Measurements from ENCODE around the gene HLA-B.
"Not testable (repeated sequence)": the region's sequence is repeated elsewhere in the genome, so short reads cannot be mapped to it uniquely, and the experiment has no call there.

The HLA-B gene

GRCh38 chr6:31356946-31357466, at the start of gene HLA-B:
Gene HLA-B, minus strand, starts transcription at chr6:31357179. Its CDS starts 21 bp downstream, at chr6:31357158.
- no peak for DNase-seq (ENCODE audit: low read depth)

DNA sequence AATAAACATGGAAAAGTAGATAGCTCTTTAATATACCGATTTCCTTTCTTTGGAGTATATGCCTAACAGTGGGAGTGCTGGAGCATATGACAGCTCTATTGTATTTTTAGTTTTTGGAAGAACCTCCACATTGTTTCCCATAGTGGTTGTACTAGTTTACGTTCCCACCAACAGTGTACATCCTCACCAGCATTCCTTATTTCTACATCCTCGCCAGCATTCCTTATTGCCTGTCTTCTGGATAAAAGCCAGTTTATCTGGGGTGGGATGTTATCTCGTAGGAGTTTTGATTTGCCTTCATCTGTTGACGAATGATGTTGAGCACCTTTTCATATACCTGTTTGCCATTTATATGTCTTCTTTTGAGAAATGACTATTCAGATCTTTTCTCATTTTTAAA, 49.0 kb upstream of the HLA-B start:
- DNase-seq (ENCODE audit: low read depth): no peak

DNA sequence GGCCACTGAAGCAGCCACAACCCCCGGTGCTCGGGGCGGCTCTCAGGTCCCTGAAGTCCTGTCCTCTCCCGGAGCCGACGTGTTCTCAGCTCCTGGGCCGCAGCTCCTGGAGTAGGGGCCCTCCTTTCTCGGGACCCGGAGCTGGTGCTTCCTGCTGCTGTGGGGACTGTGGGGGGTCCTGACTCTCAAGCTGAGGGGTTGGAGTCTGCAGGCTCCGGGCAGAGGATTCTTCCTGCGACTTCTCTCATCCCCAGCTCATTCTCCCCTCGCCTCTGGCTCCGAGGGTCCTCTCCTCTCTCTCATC, 47.0 kb upstream of the HLA-B start:
- not testable (repeated sequence) for DNase-seq (ENCODE audit: low read depth)

DNA sequence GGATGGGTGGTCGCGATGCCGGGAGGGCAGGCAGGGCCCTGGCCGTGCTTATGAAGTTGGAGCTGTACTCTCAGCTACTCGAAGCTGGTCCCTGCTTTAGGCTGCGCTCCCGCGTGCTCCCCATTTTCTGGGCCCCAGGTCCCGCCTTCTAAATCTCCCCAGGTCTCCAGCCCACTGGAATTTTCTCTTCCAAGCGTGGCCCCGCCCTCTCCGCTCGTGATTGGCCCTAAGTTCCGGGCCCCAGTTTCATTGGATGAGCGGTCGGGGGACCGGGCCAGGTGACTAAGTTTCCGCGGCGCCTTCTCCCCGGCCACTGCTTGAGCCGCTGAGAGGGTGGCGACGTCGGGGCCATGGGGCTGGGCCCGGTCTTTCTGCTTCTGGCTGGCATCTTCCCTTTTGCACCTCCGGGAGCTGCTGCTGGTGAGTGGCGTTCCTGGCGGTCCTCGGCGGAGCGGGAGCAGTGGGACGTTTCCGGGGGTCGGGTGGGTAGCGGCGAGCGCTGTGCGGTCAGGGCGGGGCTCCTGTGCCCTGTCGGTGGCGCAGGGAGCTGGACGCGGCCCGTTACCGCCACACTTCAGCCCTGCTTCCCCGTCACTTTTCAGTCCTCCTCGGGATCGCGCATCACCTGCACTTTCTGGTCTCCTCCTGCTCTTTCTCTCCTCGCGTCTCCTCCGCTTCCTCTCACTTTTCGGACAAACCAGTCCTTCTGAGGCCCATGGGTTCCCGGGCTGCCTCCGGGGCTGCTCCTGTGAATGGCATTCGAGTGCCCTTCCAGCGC, 46.5 kb upstream of the HLA-B start, which contains the start of gene MICA:
Gene MICA (plus strand): TSS at position 313 of the 778 bp plus-strand sequence. CDS start 38 bp downstream, at position 351.
- DNase-seq (ENCODE audit: low read depth): peak; percentile 46

DNA sequence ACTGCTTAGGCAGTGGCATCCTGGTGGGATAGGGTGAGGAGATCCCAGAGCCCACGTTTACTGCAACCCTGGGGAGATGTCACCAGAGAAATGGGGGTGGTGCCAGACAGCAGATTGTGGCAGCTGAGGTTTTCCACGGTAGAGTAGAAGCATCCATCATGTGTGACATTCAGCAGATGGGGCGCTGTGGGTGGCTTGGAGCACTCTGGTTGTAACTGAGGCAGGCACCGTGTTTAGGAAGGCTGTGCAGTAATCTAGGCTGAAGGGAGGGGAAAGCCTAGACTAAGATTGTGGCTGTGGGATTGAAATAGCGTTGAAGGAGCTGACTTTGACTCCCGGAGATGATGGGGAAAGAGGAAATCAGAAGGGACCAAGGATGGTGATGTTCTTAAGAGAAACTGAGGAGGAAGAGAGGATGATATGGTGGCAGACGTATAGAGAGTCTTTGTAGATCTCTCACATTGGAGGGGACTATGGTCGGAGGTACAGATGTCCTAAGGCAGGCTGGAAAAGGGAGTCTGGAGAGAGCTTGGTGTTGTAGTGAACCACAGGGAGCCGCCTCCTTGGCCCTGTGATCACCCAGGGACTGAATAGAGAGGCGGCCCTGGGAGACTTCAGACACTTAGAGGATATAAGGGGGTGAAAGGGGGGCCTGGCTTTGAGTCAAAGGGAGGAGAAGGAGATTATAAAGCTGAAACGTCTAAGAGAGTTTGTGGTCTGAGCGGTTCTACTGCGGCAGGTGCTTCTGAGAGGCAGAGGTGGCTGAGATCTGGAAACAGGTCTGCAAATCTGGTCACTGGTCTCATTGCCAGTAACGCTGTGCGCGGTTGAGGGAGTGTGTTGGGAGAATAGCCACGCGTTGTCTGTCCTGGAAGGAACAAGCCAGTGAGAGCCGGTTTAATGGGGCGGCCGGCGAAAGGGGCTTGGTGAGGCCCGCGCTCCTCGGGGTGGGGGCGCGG, 45.6 kb upstream of the HLA-B start:
- DNase-seq (ENCODE audit: low read depth): no peak

DNA sequence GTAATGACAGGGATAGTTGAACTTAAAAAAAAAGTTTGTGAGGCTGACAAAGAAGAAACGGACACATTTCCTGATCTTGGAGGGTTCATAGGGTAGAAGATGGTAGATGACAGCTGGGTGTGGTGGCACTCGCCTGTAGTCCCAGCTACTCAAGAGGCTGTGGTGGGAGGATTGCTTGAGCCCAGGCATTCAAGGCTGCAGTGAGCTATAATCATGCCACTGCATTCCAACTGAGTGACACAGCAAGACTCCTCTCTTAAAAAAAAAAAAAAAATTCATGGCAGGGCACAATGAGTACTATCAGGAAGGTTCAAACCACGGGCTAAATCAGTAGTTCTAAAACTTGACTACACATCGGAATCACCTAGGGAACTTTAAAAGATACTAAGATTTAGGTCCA, 44.4 kb upstream of the HLA-B start:
- DNase-seq (ENCODE audit: low read depth): no peak

DNA sequence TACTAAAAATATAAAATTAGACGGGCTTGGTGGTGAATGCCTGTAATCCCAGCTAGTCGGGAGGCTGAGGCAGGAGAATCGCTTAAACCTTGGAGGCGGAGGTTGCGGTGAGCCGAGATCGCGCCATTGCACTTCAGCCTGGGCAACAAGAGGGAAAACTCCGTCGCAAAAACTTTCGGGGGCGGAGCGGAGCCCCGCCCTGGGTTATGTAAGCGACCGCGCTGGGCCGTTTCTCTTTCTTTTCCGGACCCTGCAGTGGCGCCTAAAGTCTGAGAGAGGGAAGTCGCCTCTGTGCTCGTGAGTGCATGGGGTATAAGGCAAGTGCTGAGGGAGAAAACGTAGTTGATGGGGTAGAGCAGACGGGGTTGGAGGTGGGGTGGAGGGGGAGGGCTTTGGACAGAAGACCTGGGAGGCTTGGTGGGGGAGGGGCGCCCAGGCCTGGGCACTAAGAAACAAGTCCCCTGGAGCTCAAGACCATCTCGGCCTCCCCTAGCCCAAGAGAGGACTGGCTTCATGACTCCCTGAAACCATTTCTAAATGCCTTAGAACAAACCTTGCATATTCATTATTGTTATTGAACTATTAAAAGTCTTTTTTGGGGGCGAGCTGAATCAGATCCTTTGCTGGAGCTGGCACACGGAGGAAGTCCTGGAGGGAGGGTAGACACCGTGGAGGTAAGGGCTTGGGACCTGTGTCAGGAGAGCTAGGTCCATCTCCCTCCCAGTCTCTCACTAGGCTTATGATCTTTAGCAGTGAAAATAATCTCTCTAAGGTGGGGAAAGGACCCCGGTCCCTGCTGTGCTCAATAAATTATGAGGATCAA, 43.7 kb upstream of the HLA-B start:
- peak; percentile 48 for DNase-seq (ENCODE audit: low read depth)

DNA sequence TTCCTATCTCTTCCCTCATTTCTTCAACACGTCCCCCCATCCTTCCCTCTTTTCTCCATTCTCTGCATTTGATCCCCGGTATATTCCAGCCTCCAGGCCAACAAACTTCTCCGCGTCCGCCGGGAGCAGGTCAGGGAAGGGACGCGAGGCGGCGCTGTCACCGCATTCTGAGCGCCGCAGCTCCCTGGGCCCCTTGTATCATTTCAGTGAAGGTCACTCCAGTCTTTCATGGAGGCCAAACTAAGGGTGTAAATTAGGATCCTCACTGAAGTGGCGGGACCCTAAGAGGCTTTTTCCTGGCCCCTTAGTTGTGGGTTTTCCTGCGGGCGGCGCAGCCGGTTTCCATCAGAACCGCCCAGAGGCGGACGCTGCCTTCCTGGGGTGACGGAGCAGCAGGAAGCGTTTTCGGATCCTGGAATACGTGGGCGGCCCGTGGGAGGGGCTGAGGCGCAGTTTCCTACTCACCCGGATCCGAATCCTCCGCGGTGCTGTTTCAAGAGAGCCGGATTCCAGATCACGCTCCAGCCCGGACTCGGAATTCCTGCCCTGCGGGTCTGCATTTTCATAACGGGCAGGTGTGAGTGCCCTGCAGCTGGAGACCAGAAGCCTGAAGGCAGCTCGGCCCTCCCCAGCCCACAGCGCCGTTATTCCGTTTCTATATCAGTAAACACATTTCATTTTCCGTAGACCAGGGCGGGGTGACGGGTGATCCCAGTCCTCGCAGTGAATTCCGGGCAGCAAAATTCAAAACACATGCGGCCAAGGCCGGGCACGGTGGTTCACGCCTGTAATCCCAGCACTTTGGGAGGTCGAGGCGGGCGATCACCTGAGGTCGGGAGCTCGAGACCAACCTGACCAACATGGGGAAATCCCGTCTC, 42.8 kb upstream of the HLA-B start:
- DNase-seq (ENCODE audit: low read depth): peak; percentile 26

- no peak for DNase-seq (ENCODE audit: low read depth)
Observed at GRCh38 chr6:31397901-31398525, 41.0 kb upstream of the HLA-B start.

DNA sequence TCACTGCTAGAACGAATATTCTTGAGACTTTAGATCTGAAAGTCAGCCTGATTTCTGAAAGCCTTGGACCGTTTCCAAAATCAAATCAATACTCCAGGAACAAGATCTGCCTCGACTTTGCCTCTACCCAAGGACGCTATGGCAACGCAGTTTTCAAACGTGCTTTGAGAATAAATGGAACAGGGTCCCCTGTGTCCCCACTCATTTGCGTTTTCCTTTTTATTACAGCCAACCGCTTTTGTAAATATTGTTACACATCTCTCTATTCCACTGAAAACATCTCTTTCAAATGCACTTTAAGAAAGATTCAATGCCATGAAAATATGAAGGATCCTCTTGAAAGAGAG, 40.1 kb upstream of the HLA-B start:
- DNase-seq (ENCODE audit: low read depth): not testable (repeated sequence)

DNA sequence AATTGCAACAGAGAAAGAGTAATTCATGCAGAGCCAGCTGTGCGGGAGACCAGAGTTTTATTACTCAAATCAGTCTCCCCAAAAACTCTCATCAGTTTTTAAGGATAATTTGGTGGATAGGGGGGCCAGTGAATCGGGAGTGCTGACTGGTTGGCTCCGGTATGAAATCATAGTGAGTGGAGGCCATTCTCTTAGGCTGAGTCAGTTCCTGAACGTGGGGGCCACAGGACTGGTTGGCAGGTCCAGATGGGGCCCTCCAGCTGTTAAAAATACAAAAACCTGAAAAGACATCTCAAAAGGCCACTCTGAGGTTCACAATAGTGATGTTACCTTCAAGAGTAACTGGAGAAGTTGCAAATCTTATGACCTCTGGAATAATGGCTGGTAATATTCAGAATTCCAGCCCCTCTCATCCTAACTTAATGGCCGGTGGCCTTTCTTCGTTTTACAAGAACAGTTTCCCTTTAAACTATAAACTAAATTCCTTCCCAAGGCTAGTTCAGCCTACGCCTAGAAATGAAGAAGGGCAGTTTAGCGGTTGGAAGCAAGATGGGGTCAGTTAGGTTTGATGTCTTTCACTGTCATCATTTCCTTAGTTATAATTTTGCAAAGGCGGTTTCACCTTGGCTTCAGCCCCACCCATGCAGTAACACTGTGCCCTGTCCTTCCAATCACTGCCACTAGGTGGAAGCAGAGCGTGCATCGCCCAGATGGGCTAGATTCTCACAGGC, 39.6 kb upstream of the HLA-B start:
- DNase-seq (ENCODE audit: low read depth): peak; percentile 91

DNA sequence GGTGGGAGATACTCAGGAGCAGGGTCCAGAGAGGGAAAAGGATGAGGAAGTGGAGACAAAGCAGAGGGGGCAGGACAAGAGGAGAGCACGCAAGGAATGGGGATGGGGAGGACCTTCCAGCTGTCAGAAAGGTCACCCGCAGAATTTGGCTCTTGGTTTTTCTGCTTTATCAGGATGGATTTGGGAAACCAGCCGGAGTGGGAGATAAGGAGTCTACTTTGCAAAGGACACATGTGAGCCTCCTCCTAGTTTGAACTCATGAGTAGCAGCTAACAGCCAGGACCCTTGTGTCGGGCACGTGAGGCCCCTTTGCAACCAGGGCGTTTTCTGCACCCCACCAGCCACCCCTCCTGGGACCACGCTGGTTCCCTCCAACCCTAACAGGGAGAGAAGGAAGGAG, 38.9 kb upstream of the HLA-B start:
- no peak for DNase-seq (ENCODE audit: low read depth)

GRCh38 chr6:31394381-31394780, 37.4 kb upstream of the HLA-B start:
- DNase-seq (ENCODE audit: low read depth): no peak

- no peak for DNase-seq (ENCODE audit: low read depth)
Observed at GRCh38 chr6:31393932-31394331, 37.0 kb upstream of the HLA-B start.

DNA sequence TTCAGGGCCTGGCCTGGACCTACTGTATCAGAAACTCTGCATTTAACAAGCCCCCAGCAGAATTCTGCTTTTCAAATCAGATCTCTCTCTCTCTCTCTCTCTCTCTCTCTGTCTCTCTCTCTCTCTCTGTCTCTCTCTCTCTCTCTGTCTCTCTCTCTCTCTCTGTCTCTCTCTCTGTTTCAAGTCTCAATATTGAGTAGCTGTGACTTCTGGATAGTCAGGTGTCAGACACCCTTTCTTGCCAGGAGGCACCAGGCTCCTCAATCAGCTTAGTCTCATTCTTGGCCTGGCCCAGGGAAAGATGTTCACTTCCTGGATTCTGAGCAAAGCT, 32.8 kb upstream of the HLA-B start:
- DNase-seq (ENCODE audit: low read depth): not testable (repeated sequence)

DNA sequence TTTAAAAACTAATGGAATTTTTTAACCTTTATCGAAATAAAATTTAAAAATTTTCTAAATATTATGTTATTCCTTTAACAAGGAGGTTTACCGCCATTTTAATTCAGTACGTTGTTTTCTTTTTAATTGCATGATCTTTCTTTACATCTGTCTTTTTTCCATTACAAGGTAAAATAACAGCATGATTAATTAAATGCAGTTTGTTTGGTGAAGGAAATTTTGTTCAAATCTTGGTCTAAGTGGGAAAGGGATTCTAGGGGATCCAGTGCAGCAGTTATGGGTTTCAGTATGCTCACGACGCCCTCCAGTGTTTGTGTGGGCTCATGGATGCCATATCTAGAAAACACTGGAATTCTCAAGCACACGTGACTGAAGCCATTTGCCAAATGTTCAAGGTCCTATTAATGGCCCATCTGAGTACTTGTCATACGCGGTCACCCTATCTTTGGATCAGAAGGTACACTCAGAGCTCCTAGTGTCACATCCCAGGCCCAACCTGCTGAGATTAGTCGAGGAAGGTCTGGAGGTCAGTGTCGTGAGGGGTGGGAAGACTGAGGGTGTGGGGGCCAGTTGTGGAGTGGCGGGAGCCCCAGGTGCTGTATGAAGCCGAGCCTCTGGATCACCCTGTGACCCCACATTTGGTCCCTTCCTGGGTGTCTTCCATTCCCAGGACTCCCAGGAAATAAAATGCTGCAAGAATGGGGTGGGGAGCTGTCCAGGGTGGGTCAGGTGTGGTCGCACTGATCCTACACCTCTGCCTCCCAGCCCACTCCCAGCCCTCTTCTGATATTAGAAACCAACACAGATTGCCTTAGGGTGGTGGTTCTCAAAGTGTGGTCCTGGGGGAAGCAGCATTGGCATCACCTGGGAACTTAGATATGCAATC, 32.2 kb upstream of the HLA-B start:
- not testable (repeated sequence) for DNase-seq (ENCODE audit: low read depth)

DNA sequence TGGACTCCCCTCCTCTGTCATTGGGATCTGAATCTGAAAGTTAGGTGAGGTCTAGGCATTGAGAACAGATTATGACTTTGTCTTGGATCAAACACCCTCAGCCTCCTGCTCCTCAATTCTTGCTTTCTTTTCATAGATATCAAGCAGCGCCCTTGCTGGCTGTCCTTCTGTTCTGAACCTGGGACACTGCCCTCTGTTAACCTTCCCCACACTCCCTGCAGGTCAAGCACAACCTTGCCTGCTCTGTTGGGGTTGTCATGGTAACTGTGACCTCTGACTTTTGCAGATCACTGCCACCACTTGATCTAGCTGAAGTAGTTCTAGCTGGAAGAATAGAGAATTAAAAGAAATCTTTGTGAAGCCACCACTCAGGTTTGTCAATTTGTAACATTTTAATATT, 30.0 kb upstream of the HLA-B start:
- no peak for DNase-seq (ENCODE audit: low read depth)

DNA sequence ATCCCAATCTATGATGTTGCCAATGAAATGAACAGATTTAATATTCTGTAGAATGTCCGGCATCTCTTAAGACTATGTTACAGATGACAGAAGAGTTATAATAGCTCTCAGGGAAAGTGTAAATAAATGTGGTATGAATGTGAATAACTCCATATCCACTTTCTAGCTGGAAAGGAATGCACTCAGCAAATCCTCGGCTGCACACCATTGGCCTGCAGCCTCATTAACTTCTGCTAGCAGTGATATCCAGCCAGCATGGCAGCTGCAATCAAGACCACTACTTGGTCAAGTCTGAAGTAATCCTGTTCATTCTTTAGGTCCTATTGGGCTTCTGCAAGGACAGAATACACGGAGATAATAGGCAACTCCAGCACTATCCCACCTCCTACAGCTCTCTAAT, 29.1 kb upstream of the HLA-B start:
- DNase-seq (ENCODE audit: low read depth): no peak

DNA sequence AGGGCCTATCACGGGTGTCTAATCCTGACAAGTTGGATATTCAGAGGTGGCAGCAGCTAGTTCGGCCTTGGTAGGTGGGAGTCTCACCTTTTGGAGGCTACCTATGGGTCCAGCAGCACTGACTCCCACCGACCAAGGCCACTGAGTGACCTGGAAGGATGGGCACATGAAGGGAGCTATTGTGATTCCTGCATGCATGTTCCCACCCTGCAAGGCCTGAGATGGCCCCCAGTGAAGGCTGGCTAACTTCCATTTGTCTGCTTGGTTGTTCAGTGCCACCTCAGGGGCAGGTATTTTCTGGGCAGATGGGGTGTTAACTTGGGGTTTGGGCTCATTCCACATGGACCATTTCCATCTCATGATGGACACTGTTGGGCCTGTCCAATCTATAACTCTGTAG, 28.1 kb upstream of the HLA-B start:
- no peak for DNase-seq (ENCODE audit: low read depth)
